EL (cell line): ENCODE data around the gene CABP2.
A peak's percentile ranks its signal among the peaks of the same experiment; 100 is the strongest.
"Not testable (repeated sequence)": the region's sequence is repeated elsewhere in the genome, so short reads cannot be mapped to it uniquely, and the experiment has no call there.

Source experiments
- DNase-seq: peaks from one replicate; pipeline ENCODE4 v3.0.0-alpha.2; 2016

Gene CABP2

GRCh38 chr11:67493548-67494370, 29.5 kb downstream of the CABP2 start:
- DNase-seq = no peak

- DNase-seq = no peak
Measured at GRCh38 chr11:67492801-67493547, 30.3 kb downstream of the CABP2 start.

GRCh38 chr11:67492069-67492727, 31.0 kb downstream of the CABP2 start:
- no peak for DNase-seq

- no peak for DNase-seq
Measured at GRCh38 chr11:67491276-67492068, 31.8 kb downstream of the CABP2 start.

GRCh38 chr11:67490727-67491065, 32.5 kb downstream of the CABP2 start:
- DNase-seq = no peak

GRCh38 chr11:67489885-67490726, 33.1 kb downstream of the CABP2 start:
- no peak for DNase-seq

GRCh38 chr11:67489203-67489884, 33.9 kb downstream of the CABP2 start:
- no peak for DNase-seq

- DNase-seq = no peak
Measured at GRCh38 chr11:67486481-67487195, 36.6 kb downstream of the CABP2 start.

- not testable (repeated sequence) for DNase-seq
Measured at GRCh38 chr11:67485873-67486361, 37.3 kb downstream of the CABP2 start.

GRCh38 chr11:67484847-67485311, 38.4 kb downstream of the CABP2 start:
- no peak for DNase-seq

GRCh38 chr11:67483831-67484665, 39.2 kb downstream of the CABP2 start:
- no peak for DNase-seq

- DNase-seq = peak; percentile 98
Measured at GRCh38 chr11:67482827-67483798, 40.1 kb downstream of the CABP2 start, which contains the start of gene AIP. TSS of gene AIP (plus strand) at chr11:67483026. CDS start at chr11:67483159, 133 bp downstream.

GRCh38 chr11:67482275-67482826, 40.9 kb downstream of the CABP2 start:
- DNase-seq = no peak

GRCh38 chr11:67477344-67478050, 45.7 kb downstream of the CABP2 start:
- DNase-seq = not testable (repeated sequence)

- not testable (repeated sequence) for DNase-seq
Measured at GRCh38 chr11:67476692-67477091, 46.6 kb downstream of the CABP2 start.

GRCh38 chr11:67472882-67473281, 50.4 kb downstream of the CABP2 start:
- no peak for DNase-seq
